Aorta (tissue), 5 donors: Measurements from ENCODE around the gene KPTN. TPM values are rescaled to one million over a fixed set of nuclear protein-coding genes. Genes with fewer than 3 reads are reported as not detected.

Source experiments
- ATAC-seq: fragments of 200-7000 bp; cut with Tn5 transposase; one replicate; pipeline ENCODE4 v1.9.1; 2022; ENCODE audit warnings: moderate library complexity; ENCODE audit not compliant: low FRiP score
- DNase-seq, 2 donors: peaks; one replicate each; pipeline ENCODE4 v3.0.0-alpha.2; 2020
- H3K27ac ChIP-seq, 2 donors: one replicate each; pipeline ENCODE4 v1.5.1; 2013; ENCODE audit warnings: low read length in 2 of 2, mild to moderate bottlenecking in 2 of 2, moderate library complexity in 2 of 2, control low read depth in 1 of 2, inconsistent platforms in 1 of 2, low read depth in 1 of 2
- H3K27me3 ChIP-seq, 2 donors: one replicate each; pipeline ENCODE4 v1.6.1; 2013; ENCODE audit warnings: control low read depth in 1 of 2, low read length in 1 of 2, mild to moderate bottlenecking in 1 of 2, moderate library complexity in 1 of 2; ENCODE audit not compliant: insufficient read depth in 2 of 2, control insufficient read depth in 1 of 2
- H3K36me3 ChIP-seq, 2 donors: one replicate each; pipeline ENCODE4 v1.6.1; 2013; ENCODE audit warnings: control low read depth in 1 of 2, low read length in 1 of 2, mild to moderate bottlenecking in 1 of 2; ENCODE audit not compliant: insufficient read depth in 2 of 2, control insufficient read depth in 1 of 2
- H3K4me1 ChIP-seq, 2 donors: one replicate each; pipeline ENCODE4 v1.6.1; 2013; ENCODE audit warnings: low read length in 2 of 2, control low read depth in 1 of 2, mild to moderate bottlenecking in 1 of 2, moderate library complexity in 1 of 2; ENCODE audit not compliant: insufficient read depth in 2 of 2, control insufficient read depth in 1 of 2
- H3K4me3 ChIP-seq, 2 donors: one replicate each; pipeline ENCODE4 v1.5.1; 2013; ENCODE audit warnings: low read length in 2 of 2, control low read depth in 1 of 2, mild to moderate bottlenecking in 1 of 2
- H3K9me3 ChIP-seq: one replicate; pipeline ENCODE4 v1.6.1; 2013; ENCODE audit warnings: mild to moderate bottlenecking, low read length; ENCODE audit not compliant: control insufficient read depth
- WGBS, 2 donors: extraction: QIAGEN DNeasy Blood & Tissue Kit; methylation state at CpG; one replicate each; pipeline ENCODE4 v1.1.7; 2013; 5-methylcytosine and 5-hydroxymethylcytosine counted together
- intact Hi-C, 2 donors: fragments of 100-400 bp; cut with DNase I; formaldehyde crosslinking; loops; one replicate each; pipeline versions ENCODE4 v1.14.2 to v1.15.0; 2022
- long read RNA-seq, 2 donors: library from polyadenylated mRNA; unstranded; transcript quantifications; one replicate each; pipeline ENCODE4 v2.0.0, GENCODE V29; 2020 to 2021
- polyA plus RNA-seq, 2 donors: library from polyadenylated mRNA; stranded (reverse); fragments of 200-250 nt; gene quantifications; one replicate each; pipeline ENCODE4 v1.2.3, GENCODE V29; 2013
- total RNA-seq, 2 donors: library from RNA; stranded (reverse); fragmentation: NEBNext Ultra II Directional; extraction: Animal tissue kit (Norgen Biotek cat#: 25700); gene quantifications; one replicate each; pipeline ENCODE4 v1.2.1, GENCODE V29; 2021
- donor health status: healthy with polysubstance abuse.
- donor health status: Bipolar disorder and iron deficiency.
- donor health status: DM: no; HTN: no; CAD: no.
- donor health status: DM: no; HTN: no; CAD: no.
- donor health status: DM: yes; HTN: yes; CAD: no.

The KPTN gene
- 1 to 10 TPM; 3.0 to 4.3 TPM for total RNA-seq
- 10 to 100 TPM; 12.3 to 24.8 TPM for polyA plus RNA-seq
- long read RNA-seq, donor 1, transcript KPTN-201 (12 exons, 1,691 nt), result major isoform, 7 of 13 reads
- long read RNA-seq, donor 1, partial matches to known transcripts, result 3 of 13 reads
- long read RNA-seq, donor 1, other reads (novel, unspliced or antisense), result 3 of 13 reads
- long read RNA-seq, donor 2, transcript KPTN-201 (12 exons, 1,691 nt), result major isoform, 5 of 7 reads
- long read RNA-seq, donor 2, partial matches to known transcripts, result 1 of 7 reads
- long read RNA-seq, donor 2, other reads (novel, unspliced or antisense), result 1 of 7 reads

DNA sequence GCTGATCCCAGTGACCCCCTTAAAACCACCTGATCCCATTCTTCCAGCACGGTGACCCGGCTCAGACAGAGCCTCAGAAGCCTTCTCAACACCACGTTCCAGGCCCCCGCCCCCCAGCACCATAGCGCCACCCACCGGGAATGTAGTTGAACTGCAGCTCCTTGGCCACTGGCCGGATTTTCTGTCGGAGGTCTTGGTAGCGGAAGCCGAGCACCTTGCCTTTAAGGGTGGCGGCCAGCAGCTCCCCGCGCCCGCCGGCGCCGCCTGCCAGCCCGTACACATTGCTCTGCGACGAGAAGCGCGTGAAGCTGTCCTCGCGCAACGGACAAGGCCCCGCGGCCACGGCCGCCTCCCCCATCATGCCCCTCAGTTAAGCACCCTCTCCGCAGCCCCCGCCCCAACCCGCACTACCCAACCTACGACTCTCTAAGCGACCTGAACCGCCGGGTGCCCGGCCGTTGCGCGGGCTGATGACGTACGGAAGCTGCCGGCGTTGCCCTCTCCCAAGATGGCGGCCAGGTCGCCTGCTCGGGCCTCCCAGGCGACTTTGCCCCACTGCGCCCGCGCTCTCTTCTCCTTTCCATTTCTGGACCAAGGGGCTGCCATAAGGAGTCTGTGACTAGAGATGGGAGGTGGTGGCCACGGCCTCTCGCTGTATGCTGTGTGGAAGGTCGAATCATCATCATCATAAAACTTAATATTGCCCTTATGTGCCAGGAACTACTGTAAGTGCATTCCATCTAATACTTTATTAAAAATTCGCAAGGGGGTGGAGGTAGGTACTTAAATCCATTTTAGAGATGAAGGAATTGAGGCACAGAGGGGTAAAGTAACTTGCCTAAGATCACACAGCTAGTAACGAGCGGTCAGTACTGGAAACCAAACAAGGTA, at the start of gene KPTN:
Gene KPTN, minus strand, starts transcription at position 420 of the 891 bp plus-strand sequence. Its CDS starts 59 bp downstream, at position 361.
- H3K36me3 ChIP-seq, result no peaks in the 10 kb centered on the region
- no peaks in the 10 kb centered on the region for H3K27me3 ChIP-seq
- H3K9me3 ChIP-seq, result no peaks in the 10 kb centered on the region
- ATAC-seq (peak; percentile 94), DNase-seq (peak; percentile 94 to 97)
- H3K4me1 ChIP-seq, result no peaks in the 10 kb centered on the region
- intact Hi-C loops, result loop anchor here in 1 of 2 donors (1.0 to 5.0 kb wide), 2 partner anchors 31 to 47 kb away; partner anchors contain the start of gene NAPA
- H3K27ac ChIP-seq, result peak within 1 kb of the TSS in 1 of 2 donors; percentile 18
- 3% methylated on average over 51 to 57 of the region's 57 CpGs for WGBS, 2 donors
- H3K4me3 ChIP-seq, result peak within 1 kb of the TSS; percentile 54 to 73

GRCh38 chr19:47531640-47532387, 47.8 kb upstream of the KPTN start:
- Histone ChIP-seq H3K27me3 (no peaks in the 10 kb centered on the region), H3K9me3 (no peaks in the 10 kb centered on the region), H3K36me3 (no peaks in the 10 kb centered on the region), H3K4me3 (no peak overlapping the region), H3K27ac (no peak overlapping the region), H3K4me1 (no peaks in the 10 kb centered on the region)
- ATAC-seq (no peak), DNase-seq (no peak)
- intact Hi-C loops, result no loop called here
- WGBS, 2 donors, result 39 to 42% methylated on average over 14 of the region's 14 CpGs

DNA sequence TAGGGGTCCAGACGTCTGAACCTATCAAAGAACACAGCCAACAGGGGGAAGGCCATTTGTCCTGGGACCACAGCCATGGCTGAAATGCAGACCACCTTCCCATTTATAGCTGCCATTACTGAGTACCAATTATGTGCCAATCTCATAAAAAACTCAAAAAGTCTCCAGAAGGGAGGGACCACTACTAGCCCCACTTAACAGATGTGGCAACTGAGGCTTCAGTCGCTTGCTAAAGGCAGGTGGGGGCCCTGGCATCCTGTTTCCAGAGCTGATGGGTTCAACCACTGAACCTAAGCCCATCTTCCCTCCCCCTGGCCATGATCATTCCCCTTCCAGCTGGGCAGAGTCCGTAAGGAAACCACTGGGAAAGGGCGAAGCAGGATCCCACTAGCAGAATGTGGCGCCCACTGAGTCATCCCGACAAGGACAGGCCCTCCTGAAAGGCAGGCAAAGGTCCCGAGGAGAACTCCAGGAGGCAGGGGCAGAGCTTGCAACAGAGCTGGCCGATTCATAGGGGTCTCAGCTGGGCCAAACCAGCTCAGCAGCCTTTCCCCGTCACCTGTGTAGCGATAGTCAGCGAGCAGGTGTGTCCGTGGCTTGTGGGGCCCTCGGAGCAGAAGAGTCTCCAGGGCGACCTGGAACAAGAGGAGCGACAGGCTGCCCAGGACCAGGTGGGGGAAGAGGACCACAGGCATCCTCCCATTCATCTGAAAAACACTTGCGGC, 45.2 kb upstream of the KPTN start:
- no peaks in the 10 kb centered on the region for H3K4me1 ChIP-seq
- no peak overlapping the region for H3K27ac ChIP-seq
- H3K36me3 ChIP-seq, result no peaks in the 10 kb centered on the region
- DNase-seq (no peak), ATAC-seq (no peak)
- intact Hi-C loops, result no loop called here
- WGBS, 2 donors, result 77 to 80% methylated on average over 16 of the region's 16 CpGs
- H3K4me3 ChIP-seq, result no peak overlapping the region
- no peaks in the 10 kb centered on the region for H3K9me3 ChIP-seq
- H3K27me3 ChIP-seq, result no peaks in the 10 kb centered on the region

- 73 to 82% methylated on average over 3 of the region's 3 CpGs for WGBS, 2 donors
- ATAC-seq, result no peak
- Histone ChIP-seq H3K9me3 (no peaks in the 10 kb centered on the region), H3K27me3 (no peaks in the 10 kb centered on the region), H3K4me1 (no peaks in the 10 kb centered on the region), H3K27ac (no peak overlapping the region), H3K4me3 (no peak overlapping the region), H3K36me3 (no peaks in the 10 kb centered on the region)
- no peak for DNase-seq
- intact Hi-C loops, result no loop called here
Observed at GRCh38 chr19:47526798-47527197, 42.8 kb upstream of the KPTN start.

- ATAC-seq, result no peak
- WGBS, 2 donors, result 22 to 25% methylated on average over 7 of the region's 7 CpGs
- H3K36me3 ChIP-seq, result no peaks in the 10 kb centered on the region
- intact Hi-C loops, result no loop called here
- H3K9me3 ChIP-seq, result no peaks in the 10 kb centered on the region
- H3K27ac ChIP-seq, result no peak overlapping the region
- no peaks in the 10 kb centered on the region for H3K27me3 ChIP-seq
- no peaks in the 10 kb centered on the region for H3K4me1 ChIP-seq
- no peak overlapping the region for H3K4me3 ChIP-seq
- DNase-seq, result no peak
Observed at GRCh38 chr19:47523473-47523872, 39.5 kb upstream of the KPTN start.

DNA sequence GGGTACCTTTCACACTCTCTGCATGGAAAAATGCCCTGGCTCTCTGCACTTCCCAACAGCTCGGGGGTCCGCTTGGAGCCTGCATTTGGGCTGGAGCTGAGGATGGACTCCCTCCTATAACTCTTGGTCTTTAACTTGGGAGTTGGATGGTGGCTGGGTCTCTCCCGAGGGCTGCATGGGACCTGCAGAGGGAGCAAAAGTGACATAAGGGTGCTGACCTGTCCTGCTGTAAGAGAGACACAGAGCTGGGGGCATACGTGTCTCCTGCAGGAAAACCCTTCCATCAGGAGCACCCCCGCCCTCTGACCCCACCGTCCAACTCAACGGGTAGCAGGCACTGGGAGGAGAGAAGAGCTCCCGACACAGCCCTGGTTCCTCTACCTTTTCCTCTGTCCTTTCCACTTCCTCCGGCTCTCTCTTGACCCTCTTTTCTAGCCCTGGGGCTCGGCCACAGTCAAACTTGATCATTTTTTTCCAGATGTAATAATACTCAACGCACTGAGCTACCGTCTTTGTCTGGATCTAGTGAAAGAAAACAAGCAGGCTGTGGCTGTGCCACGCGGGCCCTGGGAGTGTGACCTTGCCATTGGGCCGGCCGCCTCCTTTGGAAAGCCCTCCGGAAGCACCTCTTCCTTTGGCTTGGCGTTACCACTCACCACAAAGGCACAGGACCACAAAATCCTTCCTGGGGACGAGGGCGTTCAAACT, 37.6 kb upstream of the KPTN start:
- no peaks in the 10 kb centered on the region for H3K9me3 ChIP-seq
- WGBS, 2 donors, result 59 to 64% methylated on average over 20 of the region's 20 CpGs
- no peaks in the 10 kb centered on the region for H3K27me3 ChIP-seq
- no peaks in the 10 kb centered on the region for H3K36me3 ChIP-seq
- H3K4me1 ChIP-seq, result no peaks in the 10 kb centered on the region
- ATAC-seq, result no peak
- intact Hi-C loops, result no loop called here
- H3K27ac ChIP-seq, result no peak overlapping the region
- DNase-seq, result no peak
- no peak overlapping the region for H3K4me3 ChIP-seq

DNA sequence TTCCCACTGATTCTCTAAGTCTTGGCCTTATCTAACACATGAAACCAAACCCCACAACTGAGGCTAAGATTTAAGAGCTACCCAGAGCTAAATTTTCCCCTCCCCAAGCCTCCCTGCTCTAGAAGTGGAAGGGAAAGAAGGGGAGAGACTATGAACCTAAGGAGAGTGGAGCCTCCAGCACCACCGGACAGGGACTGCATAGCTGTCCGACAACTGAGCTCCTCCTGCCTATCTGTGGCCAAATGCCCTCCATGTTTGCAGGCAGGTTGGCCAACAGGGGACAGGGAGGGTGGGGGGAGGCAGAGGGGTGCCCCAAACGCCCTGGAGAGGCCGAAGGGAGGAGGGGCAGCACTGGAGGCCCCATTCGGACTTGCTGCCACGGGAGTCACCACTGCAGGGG, 36.8 kb upstream of the KPTN start:
- Histone ChIP-seq H3K4me3 (no peak overlapping the region), H3K9me3 (no peaks in the 10 kb centered on the region), H3K4me1 (no peaks in the 10 kb centered on the region), H3K27ac (no peak overlapping the region), H3K27me3 (no peaks in the 10 kb centered on the region), H3K36me3 (no peaks in the 10 kb centered on the region)
- WGBS, 2 donors, result 53 to 63% methylated on average over 5 to 6 of the region's 6 CpGs
- DNase-seq, result no peak
- intact Hi-C loops, result no loop called here
- ATAC-seq, result no peak
